ENCODE results near the gene PDE11A.

DNA sequence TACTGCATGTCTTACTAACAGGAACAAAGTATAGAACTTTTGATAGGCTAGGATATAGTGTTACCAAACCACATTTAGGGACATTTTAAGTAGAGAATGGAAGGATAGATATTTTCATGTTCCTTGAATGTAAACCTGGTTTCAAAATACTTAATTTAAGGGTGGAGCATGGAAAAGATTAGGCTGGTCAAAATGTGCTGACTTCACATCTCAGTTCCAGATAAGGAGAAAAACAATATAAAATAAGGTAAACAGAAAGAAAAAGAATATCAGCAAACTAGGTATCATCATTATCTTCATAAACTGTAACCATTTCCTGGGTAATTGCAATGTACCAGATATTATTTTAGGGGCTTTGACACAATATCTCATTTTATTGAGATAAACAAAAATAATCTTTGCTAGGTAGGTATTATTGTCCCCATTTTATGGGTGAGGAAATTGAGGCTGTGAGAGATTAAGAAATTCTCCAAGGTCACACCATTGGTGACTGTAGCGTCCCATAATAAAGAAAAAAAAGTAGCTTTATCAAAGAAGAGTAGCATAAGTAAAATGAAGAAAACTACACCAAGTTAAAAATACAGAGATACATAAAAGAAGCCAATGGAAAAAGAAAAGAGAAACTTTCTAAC, 3.6 kb downstream of the PDE11A start:
- TF ChIP-seq, protein P1, sequence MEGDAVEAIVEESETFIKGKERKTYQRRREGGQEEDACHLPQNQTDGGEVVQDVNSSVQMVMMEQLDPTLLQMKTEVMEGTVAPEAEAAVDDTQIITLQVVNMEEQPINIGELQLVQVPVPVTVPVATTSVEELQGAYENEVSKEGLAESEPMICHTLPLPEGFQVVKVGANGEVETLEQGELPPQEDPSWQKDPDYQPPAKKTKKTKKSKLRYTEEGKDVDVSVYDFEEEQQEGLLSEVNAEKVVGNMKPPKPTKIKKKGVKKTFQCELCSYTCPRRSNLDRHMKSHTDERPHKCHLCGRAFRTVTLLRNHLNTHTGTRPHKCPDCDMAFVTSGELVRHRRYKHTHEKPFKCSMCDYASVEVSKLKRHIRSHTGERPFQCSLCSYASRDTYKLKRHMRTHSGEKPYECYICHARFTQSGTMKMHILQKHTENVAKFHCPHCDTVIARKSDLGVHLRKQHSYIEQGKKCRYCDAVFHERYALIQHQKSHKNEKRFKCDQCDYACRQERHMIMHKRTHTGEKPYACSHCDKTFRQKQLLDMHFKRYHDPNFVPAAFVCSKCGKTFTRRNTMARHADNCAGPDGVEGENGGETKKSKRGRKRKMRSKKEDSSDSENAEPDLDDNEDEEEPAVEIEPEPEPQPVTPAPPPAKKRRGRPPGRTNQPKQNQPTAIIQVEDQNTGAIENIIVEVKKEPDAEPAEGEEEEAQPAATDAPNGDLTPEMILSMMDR (IDR thresholded peaks at IDR 0.05 in 2 of 3, conservative IDR thresholded peaks at IDR 0.05 in 1 of 3; ENCODE audit: borderline replicate concordance in 1 of 3, insufficient read depth in 1 of 3, low read depth in 2 of 3, low read length in 2 of 3): no peak
- no peak for TF ChIP-seq YY1 (IDR thresholded peaks at IDR 0.05; ENCODE audit: extremely low read depth, insufficient replicate concordance, low read depth, low read length)
- no peak for TF ChIP-seq EZH2 (IDR thresholded peaks at IDR 0.05)
